RWPE1 (cell line): Measurements from ENCODE around the gene ST3GAL3.

Experiments used
- CTCF ChIA-PET: fragments of 350-600 bp; sonication (Branson Sonifier 250); formaldehyde crosslinking; extraction: SDS; loops from one replicate; lab custom pipeline; 2021; lab: Yijun Ruan, JAX
- POLR2A ChIA-PET: fragments of 400-600 bp; formaldehyde crosslinking; extraction: SDS; loops from one replicate; lab custom pipeline; 2020; ENCODE audit warnings: antibody characterized with exemption; ENCODE audit not compliant: low non-redundant PET; lab: Yijun Ruan, JAX
- DNase-seq: peaks from one replicate; pipeline ENCODE4 v3.0.0; 2012; ENCODE audit warnings: low spot score
- H3K27ac ChIP-seq: fragments of 450-650 bp; 2 replicates; pipeline ENCODE4 v1.5.1; 2017
- CTCF ChIP-seq: fragments of 450-650 bp; conservative IDR thresholded peaks from 2 replicates; pipeline ENCODE4 v1.5.1; 2017; ENCODE audit warnings: low read depth, mild to moderate bottlenecking

The ST3GAL3 gene

GRCh38 chr1:43789604-43790550 is 82.5 kb downstream of the ST3GAL3 start:
- CTCF ChIA-PET, result no interaction called here
- no peak for DNase-seq
- no peak overlapping the region for H3K27ac ChIP-seq
- no peak for TF ChIP-seq CTCF
- POLR2A ChIA-PET, result no interaction called here

GRCh38 chr1:43791243-43791642 is 83.9 kb downstream of the ST3GAL3 start:
- no peak overlapping the region for H3K27ac ChIP-seq
- no peak for DNase-seq
- POLR2A ChIA-PET, result no interaction called here
- CTCF ChIA-PET, result no interaction called here
- no peak for TF ChIP-seq CTCF

GRCh38 chr1:43796111-43796581 is 88.8 kb downstream of the ST3GAL3 start:
- CTCF ChIA-PET, result no interaction called here

GRCh38 chr1:43797891-43798290 is 90.6 kb downstream of the ST3GAL3 start:
- CTCF ChIA-PET, result no interaction called here
- no peak for DNase-seq

More at GRCh38 chr1:43796111-43796581, 88.8 kb downstream of the ST3GAL3 start:
- DNase-seq, result no peak
- H3K27ac ChIP-seq, result no peak overlapping the region
- POLR2A ChIA-PET, result no interaction called here
- TF ChIP-seq CTCF, result no peak

GRCh38 chr1:43799656-43800635 is 92.6 kb downstream of the ST3GAL3 start:
- POLR2A ChIA-PET, result no interaction called here
- no peak for DNase-seq
- H3K27ac ChIP-seq, result no peak overlapping the region
- no peak for TF ChIP-seq CTCF
- CTCF ChIA-PET, result interaction anchor here (1.1 kb wide), 1 partner anchor 13 kb away, joined by 3 read pairs; no protein-coding TSS in a partner anchor

More at GRCh38 chr1:43797891-43798290, 90.6 kb downstream of the ST3GAL3 start:
- no peak overlapping the region for H3K27ac ChIP-seq
- POLR2A ChIA-PET, result no interaction called here
- no peak for TF ChIP-seq CTCF

- no peak for TF ChIP-seq CTCF
- H3K27ac ChIP-seq, result no peak overlapping the region
- ChIA-PET POLR2A (no interaction called here), CTCF (no interaction called here)
- DNase-seq, result no peak
Measured at GRCh38 chr1:43800771-43801170, 93.4 kb downstream of the ST3GAL3 start.
